Fibroblast of the aortic adventitia (primary cell): ENCODE results near the gene SFRP5. TPM values are rescaled to one million over a fixed set of nuclear protein-coding genes. Genes with fewer than 3 reads are reported as not detected.

Experiments used
- DNase-seq: peaks from one replicate; pipeline ENCODE4 v3.0.0-alpha.2; 2010; ENCODE audit warnings: low read depth
- H3K4me3 ChIP-seq: 2 replicates; pipeline ENCODE4 v1.5.1; 2011; ENCODE audit warnings: low read depth, mild to moderate bottlenecking, control low read depth, low read length, moderate library complexity
- CTCF ChIP-seq: IDR thresholded peaks from 2 replicates; pipeline ENCODE4 v1.5.1; 2011; ENCODE audit warnings: mild to moderate bottlenecking, low read length, control low read depth, inconsistent platforms; ENCODE audit not compliant: insufficient read depth
- total RNA-seq: library from RNA; depleted of rRNA; stranded (reverse); fragments of >200 nt; gene quantifications from 2 replicates; pipeline ENCODE4 v1.2.3, GENCODE V29; 2012; ENCODE audit warnings: low replicate concordance

Gene SFRP5
- total RNA-seq, 1 donor = not detected

GRCh38 chr10:97760461-97761257 lies 11.1 kb downstream of the SFRP5 start:
- TF ChIP-seq CTCF = no peak
- H3K4me3 ChIP-seq = no peak overlapping the region
- no peak for DNase-seq

GRCh38 chr10:97759946-97760345 lies 11.9 kb downstream of the SFRP5 start:
- no peak for DNase-seq
- no peak overlapping the region for H3K4me3 ChIP-seq
- TF ChIP-seq CTCF = no peak

- H3K4me3 ChIP-seq = no peak overlapping the region
- DNase-seq = peak; percentile 64
- peak; percentile 95 for TF ChIP-seq CTCF
Measured at GRCh38 chr10:97759158-97759887, 12.5 kb downstream of the SFRP5 start.

GRCh38 chr10:97757471-97757870 lies 14.3 kb downstream of the SFRP5 start:
- no peak for DNase-seq
- no peak overlapping the region for H3K4me3 ChIP-seq
- no peak for TF ChIP-seq CTCF

- H3K4me3 ChIP-seq = no peak overlapping the region
- DNase-seq = no peak
- no peak for TF ChIP-seq CTCF
Measured at GRCh38 chr10:97755718-97756117, 16.1 kb downstream of the SFRP5 start.

- no peak overlapping the region for H3K4me3 ChIP-seq
- TF ChIP-seq CTCF = no peak
- DNase-seq = no peak
Measured at GRCh38 chr10:97754726-97755125, 17.1 kb downstream of the SFRP5 start.
